CD1c-positive myeloid dendritic cell (primary cell): ENCODE data around the gene NLRP12.
"Not testable (repeated sequence)": the region's sequence is repeated elsewhere in the genome, so short reads cannot be mapped to it uniquely, and the experiment has no call there.

Source experiments
- DNase-seq: peaks from one replicate; pipeline ENCODE4 v3.0.0-alpha.2; 2016; ENCODE audit errors: extremely low spot score

NLRP12 gene

DNA sequence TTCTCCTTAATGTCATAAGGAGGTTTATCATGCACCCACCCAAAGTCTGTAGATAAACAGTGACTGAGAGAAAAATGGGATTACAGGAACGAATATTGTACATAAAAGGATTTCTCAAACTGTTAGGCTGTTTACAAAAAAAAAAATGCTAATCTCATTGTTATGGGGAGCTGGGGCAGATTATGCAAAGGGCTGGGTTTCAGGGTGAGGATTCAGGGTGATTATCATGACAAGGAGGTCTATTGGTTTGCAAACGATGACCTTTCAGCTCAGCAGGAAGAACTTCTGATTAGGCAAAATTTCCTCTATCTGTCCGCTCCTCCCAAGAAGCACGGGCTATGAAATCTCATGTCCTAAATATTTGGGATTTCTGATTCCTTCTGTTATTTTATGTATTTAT is 41.4 kb downstream of the NLRP12 start:
- no peak for DNase-seq

DNA sequence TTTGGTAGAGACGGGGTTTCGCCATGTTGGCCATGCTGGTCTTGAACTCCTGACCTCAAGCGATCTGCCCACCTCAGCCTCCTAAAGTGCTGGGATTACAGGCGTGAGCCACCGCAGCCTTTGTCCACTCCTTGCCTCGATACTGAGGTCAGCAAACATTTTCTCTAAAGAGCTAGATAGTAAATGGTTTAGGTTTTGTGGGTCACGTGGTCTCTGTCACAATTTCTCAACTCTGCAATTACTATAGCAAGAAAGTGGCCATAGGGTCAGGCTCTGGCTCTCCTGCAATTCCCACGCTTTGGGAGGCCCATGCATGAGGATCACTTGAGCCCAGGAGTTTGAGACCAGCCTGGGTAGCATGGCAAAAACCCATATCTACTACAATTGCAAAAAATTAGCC is 42.8 kb downstream of the NLRP12 start:
- DNase-seq = not testable (repeated sequence)

DNA sequence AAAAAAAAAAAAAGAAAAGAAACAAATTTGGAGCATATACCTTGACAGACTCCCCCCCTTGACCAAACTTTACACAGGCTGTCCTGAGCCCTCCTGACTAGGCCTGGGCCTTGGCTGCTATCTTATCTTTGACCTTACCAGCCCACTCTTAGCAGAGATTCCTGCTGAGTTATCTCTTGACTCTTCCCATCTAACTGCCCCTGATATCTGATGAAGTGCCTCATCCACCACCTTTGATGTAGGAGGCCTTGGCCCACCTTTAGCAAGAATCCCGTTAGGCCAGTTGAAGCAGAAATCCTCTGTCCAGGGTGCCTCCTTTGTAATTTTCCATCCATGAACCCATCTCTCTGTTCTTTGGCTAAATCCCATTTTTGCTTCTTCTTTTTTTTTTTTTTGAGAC is 43.6 kb downstream of the NLRP12 start:
- DNase-seq = no peak

DNA sequence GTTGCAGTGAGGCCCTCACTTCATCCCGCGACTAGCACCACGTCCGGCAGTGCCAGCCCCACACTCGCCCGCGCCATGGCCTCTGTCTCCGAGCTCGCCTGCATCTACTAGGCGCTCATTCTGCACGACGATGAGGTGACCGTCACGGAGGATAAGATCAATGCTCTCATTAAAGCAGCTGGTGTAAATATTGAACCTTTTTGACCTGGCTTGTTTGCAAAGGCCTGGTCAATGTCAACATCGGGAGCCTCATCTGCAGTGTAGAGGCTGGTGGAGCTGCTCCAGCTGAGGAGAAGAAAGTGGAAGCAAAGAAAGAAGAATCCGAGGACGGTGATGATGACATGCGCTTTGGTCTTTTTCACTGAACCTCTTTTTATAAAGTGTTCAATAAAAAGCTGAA is 48.6 kb downstream of the NLRP12 start:
- no peak for DNase-seq

DNA sequence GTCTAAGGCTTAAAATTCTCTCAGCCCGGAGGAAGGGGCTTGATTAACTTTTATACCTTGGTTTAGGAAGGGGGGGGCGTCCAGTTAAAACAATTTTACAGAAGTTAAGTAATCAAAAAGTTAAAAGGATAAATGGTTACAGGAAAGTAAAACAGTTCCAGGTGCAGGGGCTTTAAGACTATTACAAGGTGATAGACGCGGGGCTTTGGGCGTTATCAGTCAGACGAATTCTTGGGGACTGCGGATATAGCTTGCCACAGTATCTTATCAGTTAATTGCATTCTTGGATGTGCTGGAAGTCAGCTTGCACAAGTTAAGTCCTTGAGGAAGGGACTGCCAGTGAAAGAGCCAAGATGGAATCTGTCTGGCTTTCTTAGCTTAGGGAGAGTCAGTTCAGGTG is 49.6 kb downstream of the NLRP12 start:
- DNase-seq = not testable (repeated sequence)

DNA sequence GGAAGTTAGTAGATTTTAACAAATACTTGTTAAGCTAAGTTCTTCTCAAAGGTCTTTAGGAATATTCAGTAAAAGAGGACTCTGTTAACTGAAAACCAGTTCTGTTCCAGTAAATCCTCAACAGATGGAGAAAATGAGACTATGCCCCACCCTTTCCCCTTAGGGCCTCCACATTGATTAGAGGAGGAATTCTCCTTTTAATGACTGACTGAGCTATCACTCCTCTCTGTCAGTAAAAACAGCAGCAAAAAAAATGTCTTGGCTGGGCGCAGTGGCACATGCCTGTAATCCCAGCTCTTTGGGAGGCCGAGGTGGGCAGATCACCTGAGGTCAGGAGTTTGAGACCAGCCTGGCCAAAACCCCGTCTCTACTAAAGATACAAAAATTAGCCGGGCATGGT is 50.1 kb downstream of the NLRP12 start:
- no peak for DNase-seq

DNA sequence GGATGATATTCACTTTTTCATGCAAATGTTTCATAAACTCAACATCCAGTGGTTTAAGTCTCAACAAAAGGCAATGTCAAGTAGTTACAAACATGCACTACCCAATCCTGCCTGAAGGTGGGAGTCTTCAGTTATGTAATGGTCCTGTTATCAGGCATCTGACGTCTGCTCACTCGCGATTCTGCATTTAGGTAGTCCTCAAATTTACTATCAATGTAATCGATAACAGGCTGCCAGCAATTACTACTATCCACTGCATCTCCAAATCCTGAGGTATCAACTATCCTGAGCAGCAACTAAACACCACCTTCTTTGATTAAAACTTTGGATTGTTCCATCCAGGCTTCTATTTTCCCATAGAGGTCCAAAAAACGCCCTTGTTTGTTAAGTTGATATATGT is 51.2 kb downstream of the NLRP12 start:
- DNase-seq = peak; percentile 69

DNA sequence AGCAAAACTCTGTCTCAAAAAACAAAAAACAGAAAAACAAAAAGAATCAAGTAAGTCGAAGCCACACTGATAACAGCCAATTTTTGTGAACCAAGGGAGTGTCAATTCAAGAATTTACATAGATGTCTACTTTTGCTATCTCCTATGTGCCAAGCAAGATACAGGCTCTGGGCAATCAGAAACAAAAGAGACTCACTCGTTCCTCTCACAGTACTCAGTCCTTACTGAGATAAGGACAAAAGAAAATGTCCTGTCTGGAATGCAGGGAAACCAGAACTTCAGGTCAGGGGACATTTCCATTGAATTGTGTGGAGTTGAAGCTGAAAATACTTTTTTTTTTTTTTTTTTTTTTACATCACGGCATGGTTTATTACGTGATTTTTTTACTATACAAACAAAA is 53.0 kb downstream of the NLRP12 start:
- no peak for DNase-seq

DNA sequence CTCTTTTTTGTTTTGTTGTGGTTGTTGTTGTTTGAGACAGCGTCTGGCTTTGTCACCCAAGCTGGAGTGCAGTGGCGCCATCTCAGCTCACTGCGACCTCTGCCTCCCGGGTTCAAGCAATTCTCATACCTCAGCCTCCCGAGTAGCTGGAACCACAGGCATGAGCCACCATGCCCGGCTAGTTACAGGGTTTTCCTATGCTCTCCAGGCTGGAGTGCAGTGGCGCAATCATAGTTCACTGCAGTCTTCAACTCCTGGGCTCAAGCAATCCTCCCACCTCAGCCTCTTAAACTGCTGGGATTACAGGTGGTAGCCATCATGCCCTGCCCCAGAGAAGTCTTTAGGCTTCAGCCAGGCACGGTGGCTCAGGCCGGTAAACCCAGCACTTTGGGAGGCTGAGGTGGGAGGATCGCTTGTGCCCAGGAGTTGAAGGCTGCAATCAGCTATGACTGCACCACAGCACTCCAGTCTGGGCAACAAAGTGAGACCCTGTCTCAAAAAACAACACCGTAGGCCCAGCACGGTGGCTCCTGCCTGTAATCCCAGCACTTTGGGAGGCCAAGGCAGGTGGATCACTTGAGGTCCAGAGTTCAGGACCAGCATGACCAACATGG is 54.3 kb downstream of the NLRP12 start:
- DNase-seq = not testable (repeated sequence)

DNA sequence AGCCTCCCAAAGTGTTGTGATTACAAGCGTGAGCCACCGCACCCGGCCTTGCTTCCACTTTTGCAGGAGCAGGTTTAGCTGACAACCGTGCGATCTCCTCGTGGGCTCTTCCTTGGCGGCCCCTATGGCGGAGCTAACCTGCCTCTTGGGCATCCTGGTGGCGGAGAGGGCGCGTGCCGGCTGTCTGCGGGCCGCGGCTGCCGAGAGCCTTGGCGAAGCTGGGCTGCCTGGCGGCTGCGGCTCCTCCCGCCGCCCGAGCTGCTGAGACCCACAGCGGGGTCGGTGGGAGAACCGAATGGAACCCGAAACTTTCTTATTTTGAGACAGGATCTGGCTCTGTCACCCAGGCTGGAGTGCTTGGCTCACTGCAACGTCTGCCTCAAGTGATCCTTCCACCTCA is 55.7 kb downstream of the NLRP12 start:
- DNase-seq = no peak

DNA sequence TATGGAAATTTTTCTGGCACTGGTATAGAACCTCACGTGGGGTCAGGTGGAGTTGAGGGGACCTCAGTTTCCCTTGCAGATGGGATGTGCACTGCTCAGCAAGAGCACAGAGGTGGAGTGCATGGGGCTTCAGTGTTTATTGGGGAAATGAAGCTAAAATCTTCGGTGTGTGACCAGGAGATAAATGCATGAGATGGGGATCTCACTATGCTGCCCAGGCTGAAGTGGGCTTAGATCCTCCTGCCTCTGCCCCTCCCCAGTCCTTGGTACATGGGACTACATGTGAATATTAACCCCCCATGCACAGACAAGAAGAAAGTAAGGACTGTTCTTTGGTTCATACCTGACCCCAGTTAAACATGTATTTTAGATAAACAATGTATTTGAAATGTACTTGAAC is 65.1 kb downstream of the NLRP12 start:
- DNase-seq = not testable (repeated sequence)
